ENCODE measurements around the gene ANKS4B. TPM values are rescaled to one million over a fixed set of nuclear protein-coding genes. Genes with fewer than 3 reads are reported as not detected.
"Not testable (repeated sequence)": the region's sequence is repeated elsewhere in the genome, so short reads cannot be mapped to it uniquely, and the experiment has no call there.

Gene ANKS4B
- polyA plus RNA-seq, 12 donors: 0.04 to 4.7 (median 0.04) TPM; not detected in 7

- DNase-seq: no peak
Observed at GRCh38 chr16:21217121-21217520, 16.4 kb upstream of the ANKS4B start.

GRCh38 chr16:21218153-21218552 is 15.3 kb upstream of the ANKS4B start:
- no peak for DNase-seq

- DNase-seq: no peak
Observed at GRCh38 chr16:21219551-21219950, 13.9 kb upstream of the ANKS4B start.

GRCh38 chr16:21222495-21223337 is 10.8 kb upstream of the ANKS4B start:
- DNase-seq: no peak

GRCh38 chr16:21223787-21224186 is 9.7 kb upstream of the ANKS4B start:
- no peak for DNase-seq

- no peak for DNase-seq
Observed at GRCh38 chr16:21224800-21225199, 8.7 kb upstream of the ANKS4B start.

GRCh38 chr16:21226749-21227148 is 6.8 kb upstream of the ANKS4B start:
- DNase-seq: peak; percentile 4

- no peak for DNase-seq
Observed at GRCh38 chr16:21227866-21228265, 5.6 kb upstream of the ANKS4B start.

GRCh38 chr16:21228361-21228872 is 5.1 kb upstream of the ANKS4B start:
- DNase-seq: no peak

GRCh38 chr16:21233045-21233520 is 416 bp upstream of the ANKS4B start:
- no peak for DNase-seq

GRCh38 chr16:21235199-21235585 is 1.7 kb downstream of the ANKS4B start:
- DNase-seq: no peak

GRCh38 chr16:21236831-21237230 is 3.3 kb downstream of the ANKS4B start:
- no peak for DNase-seq

GRCh38 chr16:21239646-21240045 is 6.1 kb downstream of the ANKS4B start:
- no peak for DNase-seq

- DNase-seq: no peak
Observed at GRCh38 chr16:21242756-21243155, 9.3 kb downstream of the ANKS4B start.

- no peak for DNase-seq
Observed at GRCh38 chr16:21244518-21245215, 11.2 kb downstream of the ANKS4B start.

GRCh38 chr16:21248179-21248578 is 14.7 kb downstream of the ANKS4B start:
- DNase-seq: not testable (repeated sequence)

GRCh38 chr16:21250072-21250923 is 16.8 kb downstream of the ANKS4B start:
- no peak for DNase-seq

- DNase-seq: no peak
Observed at GRCh38 chr16:21253470-21253869, 20.0 kb downstream of the ANKS4B start.

GRCh38 chr16:21256636-21257035 is 23.1 kb downstream of the ANKS4B start:
- DNase-seq: no peak

GRCh38 chr16:21257284-21257683 is 23.8 kb downstream of the ANKS4B start:
- no peak for DNase-seq

GRCh38 chr16:21260870-21261791 is 27.6 kb downstream of the ANKS4B start:
- no peak for DNase-seq

Measured in muscle of arm (tissue), 12 donors.